Frontal cortex (tissue), 1 donor: ENCODE measurements around the gene MAP1A. TPM values are rescaled to one million over a fixed set of nuclear protein-coding genes. Genes with fewer than 3 reads are reported as not detected.

Experiments
- total RNA-seq: library from RNA; depleted of rRNA; stranded (reverse); fragments of >200 nt; gene quantifications from one replicate; pipeline ENCODE4 v1.2.3, GENCODE V29; 2014

Gene MAP1A
- total RNA-seq, 1 donor from 2014 or later, result 24.5 TPM

Other genes with a start within 250 kb of the MAP1A start
- not detected for gene TGM7, start 215.4 kb upstream of the MAP1A start, total RNA-seq
- 17.5 TPM for gene LCMT2, start 187.0 kb upstream of the MAP1A start, total RNA-seq
- 38.3 TPM for gene ZSCAN29, start 146.6 kb upstream of the MAP1A start, total RNA-seq
- 22.8 TPM for gene TUBGCP4, start 146.5 kb upstream of the MAP1A start, total RNA-seq
- 157 TPM for gene TP53BP1, start 24.5 kb upstream of the MAP1A start, total RNA-seq
- 21.6 TPM for gene PPIP5K1, start 72.6 kb downstream of the MAP1A start, total RNA-seq
- 7.7 TPM for gene CKMT1B, start 76.4 kb downstream of the MAP1A start, total RNA-seq
- gene STRC, start 101.2 kb downstream of the MAP1A start, total RNA-seq, result under 0.01 TPM
- 5.3 TPM for gene CATSPER2, start 131.2 kb downstream of the MAP1A start, total RNA-seq
- gene CKMT1A, start 176.3 kb downstream of the MAP1A start, total RNA-seq, result 6.5 TPM
- gene PDIA3, start 228.8 kb downstream of the MAP1A start, total RNA-seq, result 34.2 TPM